ENCODE data around the gene GSTCD.
"Not testable (repeated sequence)": the region's sequence is repeated elsewhere in the genome, so short reads cannot be mapped to it uniquely, and the experiment has no call there.

GSTCD gene

GRCh38 chr4:105815701-105816100, 107.1 kb downstream of the GSTCD start:
- DNase-seq = no peak

DNA sequence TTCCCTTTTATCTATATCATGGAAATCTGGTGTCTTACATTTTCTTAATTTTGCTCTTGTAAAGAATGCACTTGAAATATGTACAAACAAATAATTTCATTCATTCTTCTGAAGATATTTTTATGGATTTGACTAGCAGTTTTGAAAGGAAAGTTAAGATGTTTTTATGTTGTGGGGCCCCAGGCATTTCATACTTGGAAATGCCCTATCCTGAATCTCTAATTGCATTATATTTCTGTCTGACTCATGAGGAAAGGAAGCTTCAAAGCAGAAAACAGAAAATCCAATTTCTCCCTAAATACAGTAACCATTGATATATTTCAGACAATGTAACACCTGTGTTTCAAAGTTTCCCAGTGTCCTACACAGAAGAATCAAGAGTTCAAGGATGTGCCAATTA, 113.5 kb downstream of the GSTCD start:
- no peak for DNase-seq

DNA sequence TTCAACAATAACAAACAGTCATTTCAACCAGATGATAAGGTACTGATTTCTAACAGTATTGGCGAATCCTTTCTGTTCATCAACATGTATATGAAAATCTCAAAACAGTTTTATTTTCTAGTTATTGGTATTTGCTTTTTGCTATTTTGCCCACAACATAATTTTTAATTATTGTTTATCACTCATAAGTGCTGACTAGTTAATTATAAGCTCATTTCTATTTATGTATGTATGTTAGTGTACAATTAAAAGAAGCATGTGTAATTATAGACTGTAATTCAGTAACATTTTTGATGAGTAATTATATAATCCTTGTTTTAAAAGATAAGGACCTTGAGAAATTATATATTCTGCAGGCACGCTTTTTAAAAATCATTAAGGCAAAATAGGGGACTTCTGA, 119.5 kb downstream of the GSTCD start:
- DNase-seq = no peak

DNA sequence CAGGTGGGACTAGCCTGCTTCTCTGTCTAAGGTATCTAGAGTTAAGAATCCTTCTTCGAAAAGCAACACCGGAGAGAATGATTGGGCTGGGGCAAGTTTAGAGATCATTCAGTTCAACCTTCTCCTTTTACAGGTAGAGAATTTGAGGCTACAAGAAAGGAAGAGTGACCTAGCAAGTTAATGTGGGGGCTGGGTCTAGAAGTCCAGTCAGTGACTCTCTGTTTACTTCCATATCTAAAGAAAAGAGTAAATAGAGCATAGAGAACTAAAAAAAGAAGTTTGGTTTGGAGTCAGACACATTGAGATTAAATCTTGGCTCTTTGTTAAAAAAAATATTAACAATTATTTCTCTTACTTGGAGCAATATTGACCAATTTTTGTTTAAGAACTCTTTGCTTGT, 122.6 kb downstream of the GSTCD start:
- DNase-seq = no peak

DNA sequence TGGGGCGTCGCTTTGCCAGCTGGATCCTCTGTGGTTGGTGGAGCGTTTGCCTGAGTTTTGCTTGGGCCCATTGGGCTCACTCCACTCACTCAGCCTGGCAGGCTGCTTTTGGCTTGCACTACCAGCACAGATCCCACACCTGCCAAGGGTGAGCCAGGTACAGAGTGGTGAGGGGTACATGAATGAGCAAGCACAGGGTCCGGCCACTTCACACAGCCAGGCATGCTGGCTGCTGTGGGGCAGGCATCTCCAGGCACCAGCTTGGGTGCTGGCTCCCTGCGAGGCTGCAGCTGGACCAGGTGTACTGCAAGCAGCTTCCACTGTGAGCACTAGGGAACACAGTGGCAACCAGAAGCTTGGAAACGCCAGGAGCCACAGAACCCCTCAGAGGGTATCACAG, 126.6 kb downstream of the GSTCD start:
- DNase-seq = no peak

DNA sequence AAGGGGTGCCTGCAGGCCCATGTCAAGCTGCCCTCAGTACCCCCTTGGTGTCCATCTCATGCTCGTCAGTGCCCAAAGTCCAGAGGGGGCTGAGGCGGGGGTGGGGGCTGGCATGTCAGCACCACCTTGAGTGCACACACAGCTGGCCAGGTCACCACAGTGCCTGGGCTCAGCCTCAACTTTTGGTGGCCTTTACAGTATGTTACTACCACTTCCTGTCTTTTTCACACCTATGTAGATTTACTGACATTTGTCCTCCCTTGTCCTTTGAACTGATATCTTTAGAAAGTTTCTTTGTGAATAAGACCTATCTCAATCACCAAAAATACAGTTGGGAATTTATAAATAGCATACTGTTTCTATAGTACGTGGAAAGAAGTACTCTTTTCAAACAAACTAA, 128.0 kb downstream of the GSTCD start:
- DNase-seq = no peak

GRCh38 chr4:105837037-105837436, 128.5 kb downstream of the GSTCD start:
- DNase-seq = no peak

- DNase-seq = no peak
Observed at GRCh38 chr4:105838082-105838481, 129.5 kb downstream of the GSTCD start.

GRCh38 chr4:105840426-105841174, 132.0 kb downstream of the GSTCD start:
- no peak for DNase-seq

- DNase-seq = no peak
Observed at GRCh38 chr4:105843941-105844340, 135.4 kb downstream of the GSTCD start.

DNA sequence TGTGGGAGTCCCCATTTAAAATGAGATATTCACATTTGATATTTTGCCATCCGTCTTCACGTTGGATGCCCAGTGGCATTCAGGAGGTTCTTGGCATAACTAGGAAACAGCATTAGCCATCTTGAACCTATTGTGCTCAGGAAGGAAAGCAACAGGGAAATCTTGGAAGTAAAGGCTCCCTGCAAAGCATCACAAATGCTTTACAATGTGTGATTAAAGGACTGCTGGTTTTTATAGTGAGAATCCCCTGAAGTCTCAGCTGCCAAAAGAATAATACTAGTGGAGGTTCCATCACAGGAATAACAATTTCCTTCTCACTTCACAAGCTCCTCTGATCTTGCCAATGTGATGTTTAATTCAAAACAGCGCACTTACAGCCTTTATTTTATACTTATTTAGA, 137.0 kb downstream of the GSTCD start:
- DNase-seq = no peak

GRCh38 chr4:105848359-105848758, 139.8 kb downstream of the GSTCD start:
- DNase-seq = not testable (repeated sequence)

DNA sequence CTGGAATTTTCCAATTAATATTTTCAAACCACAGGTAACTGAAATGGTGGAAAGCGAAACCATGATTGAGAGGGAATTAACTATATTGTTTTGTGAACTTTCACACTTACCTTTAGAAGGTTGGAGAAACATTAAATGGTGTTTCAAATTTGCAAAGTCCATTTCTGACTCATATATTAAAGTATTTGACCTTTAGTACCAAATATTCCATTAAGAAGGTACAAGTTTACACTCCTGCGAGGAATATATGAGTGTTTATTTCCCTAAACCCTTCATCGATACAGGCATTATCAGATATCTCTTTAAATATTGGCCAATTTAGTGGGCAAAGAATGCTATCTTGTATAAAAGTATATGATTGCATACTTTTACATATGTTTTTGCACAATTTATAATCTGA, 142.6 kb downstream of the GSTCD start:
- no peak for DNase-seq

GRCh38 chr4:105852230-105852629, 143.6 kb downstream of the GSTCD start:
- not testable (repeated sequence) for DNase-seq

- no peak for DNase-seq
Observed at GRCh38 chr4:105858466-105859040, 150.0 kb downstream of the GSTCD start.

DNA sequence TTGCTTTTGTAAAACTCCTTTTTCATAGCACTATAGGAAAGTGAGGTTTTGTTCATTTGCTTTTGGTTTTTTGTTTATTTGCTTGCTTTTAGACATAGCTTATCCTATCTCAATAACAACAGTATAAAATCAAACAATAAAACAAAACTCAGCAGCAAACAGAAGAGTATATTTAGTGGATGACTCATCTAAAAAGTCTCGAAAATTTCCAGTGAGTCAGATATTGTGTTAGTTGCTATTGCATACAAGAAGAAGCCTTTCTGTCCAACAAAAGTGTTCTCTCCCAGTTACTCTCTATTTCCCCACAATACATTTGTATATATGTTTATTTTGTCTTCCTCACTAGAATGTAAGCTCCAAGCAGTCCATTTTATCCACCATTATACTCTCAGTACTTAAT, 150.6 kb downstream of the GSTCD start:
- DNase-seq = no peak

DNA sequence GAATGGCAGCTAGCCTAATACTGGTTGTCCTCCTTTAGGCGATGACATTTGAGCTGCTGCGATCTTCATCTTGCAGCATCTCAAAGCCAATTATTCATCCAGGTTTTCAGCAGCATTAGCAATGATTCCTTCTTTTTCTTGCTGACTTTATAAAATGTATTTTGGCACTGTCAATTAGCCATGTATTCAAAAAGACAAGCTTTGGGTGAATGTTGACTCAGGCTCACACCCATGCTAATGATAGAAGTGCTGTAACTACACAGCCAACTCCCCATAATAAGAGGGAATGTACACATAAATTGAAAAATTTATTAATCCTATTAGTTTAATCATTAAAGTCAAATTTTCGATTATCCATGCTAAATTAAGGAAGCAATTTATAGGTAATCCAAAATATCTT, 162.4 kb downstream of the GSTCD start:
- no peak for DNase-seq

GRCh38 chr4:105871997-105872396, 163.4 kb downstream of the GSTCD start:
- no peak for DNase-seq

DNA sequence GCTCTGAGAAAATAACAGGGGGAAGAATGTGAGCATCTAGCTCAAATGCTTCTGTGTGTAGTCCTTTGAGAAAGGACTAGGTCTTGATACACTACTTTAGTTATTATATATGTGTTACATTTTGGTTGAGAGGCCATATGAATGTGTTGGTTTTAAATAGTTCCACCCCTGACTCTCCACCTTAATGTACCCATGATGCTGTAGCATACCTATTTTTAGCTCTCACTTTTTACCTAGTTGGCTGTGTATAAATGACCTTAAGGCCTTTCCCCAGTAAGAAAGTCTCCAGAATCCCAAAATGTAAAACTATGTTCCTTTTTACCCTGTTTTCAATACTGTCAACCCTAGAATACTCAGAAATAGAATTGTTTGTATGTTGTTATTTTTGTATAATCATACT, 166.6 kb downstream of the GSTCD start:
- no peak for DNase-seq

DNA sequence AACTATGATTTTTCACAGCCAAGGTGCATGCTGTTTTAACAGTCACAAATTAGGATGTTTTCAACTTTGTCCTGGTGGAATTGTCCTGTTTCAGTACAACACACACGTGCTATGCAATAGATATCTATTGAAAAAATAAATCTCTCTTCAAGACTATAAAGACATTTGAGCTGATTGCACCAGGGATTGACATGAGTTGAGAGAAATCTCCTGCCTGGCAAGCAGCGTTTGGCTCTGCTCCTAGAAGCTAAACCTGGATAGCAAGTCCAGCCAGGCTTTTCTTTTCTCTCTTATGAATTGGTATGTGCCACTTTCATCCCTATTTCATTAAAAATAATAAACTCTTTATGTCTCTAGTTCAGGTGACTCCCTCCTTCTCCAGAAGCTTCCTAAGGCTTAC, 170.1 kb downstream of the GSTCD start:
- DNase-seq = no peak

- DNase-seq = no peak
Observed at GRCh38 chr4:105887508-105887907, 178.9 kb downstream of the GSTCD start.

DNA sequence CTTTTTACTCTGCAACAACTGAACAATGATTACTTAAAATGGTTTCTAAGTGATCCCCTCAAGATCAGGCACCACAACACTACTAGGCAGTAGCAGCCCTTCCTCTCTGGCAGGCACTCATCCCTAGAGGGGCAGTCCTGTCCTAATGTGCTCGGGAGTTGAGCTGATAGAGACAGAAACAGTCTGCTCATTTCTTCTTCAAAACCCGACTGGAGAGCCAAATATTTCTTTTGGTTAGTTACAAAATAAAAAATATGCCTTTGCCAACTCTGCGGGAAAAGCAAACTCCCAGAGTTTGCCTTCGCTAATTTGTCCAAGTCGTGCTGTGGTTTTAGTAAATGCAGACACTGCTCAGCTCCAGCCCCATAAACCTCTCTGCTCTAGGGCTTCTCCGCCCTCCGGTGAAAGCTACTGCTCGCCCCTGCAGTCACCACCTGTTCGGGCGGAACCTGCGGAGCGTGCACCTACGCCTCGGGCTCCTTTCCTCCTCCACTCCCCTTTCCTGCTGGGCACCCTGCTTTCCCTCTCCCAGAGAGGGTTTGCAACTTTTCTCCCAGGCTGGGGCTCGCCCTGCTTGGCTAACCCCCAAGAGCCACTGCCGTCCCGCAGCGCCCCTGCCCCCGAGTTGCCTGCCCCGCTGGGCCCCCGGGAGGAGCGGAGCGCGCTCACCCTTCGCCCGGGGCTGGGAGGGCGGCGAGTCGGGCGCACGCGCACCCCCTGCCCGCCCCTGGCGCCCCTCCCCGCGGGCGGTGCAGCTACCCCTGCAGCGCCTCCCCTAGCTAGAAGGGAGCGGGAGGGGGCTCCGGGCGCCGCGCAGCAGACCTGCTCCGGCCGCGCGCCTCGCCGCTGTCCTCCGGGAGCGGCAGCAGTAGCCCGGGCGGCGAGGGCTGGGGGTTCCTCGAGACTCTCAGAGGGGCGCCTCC, 186.3 kb downstream of the GSTCD start, which contains the start of gene NPNT:
Gene NPNT, plus strand, starts transcription at position 812 of the 923 bp plus-strand sequence. CDS start 182 bp downstream, outside the sequence.
- no peak for DNase-seq

DNA sequence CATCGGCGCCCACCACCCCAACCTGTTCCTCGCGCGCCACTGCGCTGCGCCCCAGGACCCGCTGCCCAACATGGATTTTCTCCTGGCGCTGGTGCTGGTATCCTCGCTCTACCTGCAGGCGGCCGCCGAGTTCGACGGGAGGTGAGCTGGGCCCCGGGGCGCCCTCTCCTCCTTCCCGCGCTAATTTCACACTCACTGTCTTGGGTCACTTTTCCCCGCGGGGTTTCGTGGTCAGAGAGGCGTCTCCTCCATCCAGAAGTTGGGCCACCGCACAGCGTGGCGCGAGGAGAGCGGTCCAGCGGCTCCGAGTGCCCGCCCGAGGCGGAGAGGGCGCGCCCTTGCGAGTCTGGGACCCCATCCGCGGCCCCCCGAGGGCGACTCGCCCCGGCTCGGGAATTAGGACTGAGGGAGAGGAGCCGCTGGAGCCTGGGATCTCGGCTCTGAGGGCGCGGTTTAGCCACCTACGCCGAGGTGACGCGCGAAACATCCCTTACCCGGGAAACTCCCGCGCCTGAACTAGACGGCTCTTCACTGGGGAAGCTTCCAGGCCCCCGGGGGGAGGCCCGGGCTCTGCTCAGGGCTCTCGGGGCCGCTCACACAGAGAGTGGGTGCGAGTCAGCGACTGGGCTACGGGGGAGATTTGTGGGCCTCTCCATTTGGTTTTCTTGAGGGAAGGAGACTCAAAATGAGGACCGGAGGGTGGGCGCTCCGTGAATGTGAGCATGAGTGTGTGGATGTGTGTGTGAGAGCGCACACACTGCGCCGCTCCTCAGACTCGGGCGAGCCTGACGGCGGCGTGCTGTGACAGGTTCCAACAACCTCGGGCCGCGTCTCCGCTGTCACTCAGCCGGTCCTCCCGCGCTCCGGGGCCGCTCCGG, 187.2 kb downstream of the GSTCD start:
- DNase-seq = no peak

Data from stimulated activated CD4-positive, alpha-beta T cell treated with anti-CD3 and anti-CD28 coated beads, Interleukin-12 subunit alpha, Interleukin-12 subunit beta, amount 100 ng/mL, for 4 hours (primary cell).